Measurements from ENCODE around the gene EIF2B4. TPM values are rescaled to one million over a fixed set of nuclear protein-coding genes. Genes with fewer than 3 reads are reported as not detected.
"Not testable (repeated sequence)": the region's sequence is repeated elsewhere in the genome, so short reads cannot be mapped to it uniquely, and the experiment has no call there.

EIF2B4 gene
- total RNA-seq, 2 donors from 2014 or later: 46.9 to 51.8 TPM

DNA sequence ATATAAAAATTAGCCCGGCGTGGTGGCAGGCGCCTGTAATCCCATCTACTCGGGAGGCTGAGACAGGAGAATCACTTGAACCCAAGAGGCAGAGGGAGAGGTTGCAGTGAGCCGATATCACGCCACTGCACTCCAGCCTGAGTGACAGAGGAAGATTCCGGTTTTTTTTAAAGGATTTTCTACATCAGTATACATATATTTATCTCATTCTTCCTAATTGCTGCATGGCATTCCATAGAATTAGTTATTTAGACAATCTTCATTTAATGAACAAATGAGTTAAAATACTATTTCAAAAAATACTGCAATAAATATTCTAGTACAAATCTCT, 15.6 kb downstream of the EIF2B4 start:
- no peak overlapping the region for H3K27ac ChIP-seq
- 96% methylated on average over 7 of the region's 7 CpGs for WGBS
- DNase-seq (ENCODE audit: low spot score): no peak
- TF ChIP-seq POLR2A (IDR thresholded peaks at IDR 0.05): no peak
- TF ChIP-seq POLR2AphosphoS5 (IDR thresholded peaks at IDR 0.05): no peak
- no peak for TF ChIP-seq CTCF (IDR thresholded peaks at IDR 0.05)
- intact Hi-C loops (cut with DNase I): no loop called here
- H3K36me3 ChIP-seq: no peaks in the 10 kb centered on the region
- H3K4me1 ChIP-seq (replicated peaks): peaks cover 4% of the 10 kb centered on the region
- H3K9me3 ChIP-seq: no peaks in the 10 kb centered on the region
- H3K4me3 ChIP-seq: no peak overlapping the region
- H3K27me3 ChIP-seq (replicated peaks; ENCODE audit: insufficient read depth): no peaks in the 10 kb centered on the region

DNA sequence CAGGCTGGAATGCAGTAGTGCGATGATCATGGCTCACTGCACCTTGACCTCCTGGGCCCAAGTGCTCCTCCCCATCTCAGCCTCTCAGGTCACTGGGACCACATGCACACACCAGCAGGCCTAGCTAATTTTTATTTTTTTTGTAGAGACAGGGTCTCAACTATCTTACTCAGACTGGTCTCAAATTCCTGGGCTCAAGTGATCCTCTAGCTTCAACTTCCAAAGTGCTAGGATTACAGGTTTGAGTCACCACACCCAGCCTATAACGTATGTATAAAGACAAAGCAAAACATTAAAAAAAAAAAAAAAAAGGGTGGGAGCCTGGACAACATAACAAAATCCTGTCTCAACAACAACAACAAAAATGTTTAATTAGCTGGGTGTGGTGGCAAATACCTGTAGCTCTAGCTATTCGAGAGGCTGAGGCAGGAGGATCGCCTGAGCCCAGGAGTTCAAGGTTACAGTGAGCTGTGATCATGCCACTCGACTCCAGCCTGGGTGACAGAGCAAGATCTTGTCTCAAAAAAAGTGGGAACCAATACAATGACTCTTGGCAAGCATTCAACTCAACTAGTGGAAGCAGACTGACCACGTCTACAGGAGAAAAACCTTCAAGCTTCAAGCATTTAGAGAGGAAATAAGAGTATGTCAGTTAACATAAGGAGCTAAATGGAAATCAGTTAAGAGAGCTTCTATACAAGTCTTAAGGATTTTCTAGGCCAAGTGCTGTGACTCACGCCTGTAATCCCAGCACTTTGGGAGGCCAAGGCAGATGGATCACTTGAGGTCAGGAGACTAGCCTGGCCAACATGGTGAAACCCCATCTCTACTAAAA, 16.2 kb downstream of the EIF2B4 start:
- Histone ChIP-seq H3K4me3 (no peak overlapping the region), H3K9me3 (no peaks in the 10 kb centered on the region), H3K27ac (no peak overlapping the region), H3K4me1 (replicated peaks) (peaks cover 4% of the 10 kb centered on the region), H3K27me3 (replicated peaks; ENCODE audit: insufficient read depth) (no peaks in the 10 kb centered on the region), H3K36me3 (no peaks in the 10 kb centered on the region)
- TF ChIP-seq POLR2AphosphoS5 (IDR thresholded peaks at IDR 0.05) (no peak), CTCF (IDR thresholded peaks at IDR 0.05) (no peak), POLR2A (IDR thresholded peaks at IDR 0.05) (no peak)
- DNase-seq (ENCODE audit: low spot score): no peak
- WGBS: 70% methylated on average over 7 of the region's 7 CpGs
- intact Hi-C loops (cut with DNase I): no loop called here

- H3K4me3 ChIP-seq; H3K36me3 ChIP-seq; H3K27me3 ChIP-seq (replicated peaks; ENCODE audit: insufficient read depth); intact Hi-C loops (cut with DNase I); H3K27ac ChIP-seq; DNase-seq (ENCODE audit: low spot score); H3K4me1 ChIP-seq (replicated peaks); H3K9me3 ChIP-seq: not testable (repeated sequence)
- 94% methylated on average over 5 of the region's 5 CpGs for WGBS
These were observed 16.8 kb downstream of the EIF2B4 start for GRCh38 chr2:27353386-27353761.

DNA sequence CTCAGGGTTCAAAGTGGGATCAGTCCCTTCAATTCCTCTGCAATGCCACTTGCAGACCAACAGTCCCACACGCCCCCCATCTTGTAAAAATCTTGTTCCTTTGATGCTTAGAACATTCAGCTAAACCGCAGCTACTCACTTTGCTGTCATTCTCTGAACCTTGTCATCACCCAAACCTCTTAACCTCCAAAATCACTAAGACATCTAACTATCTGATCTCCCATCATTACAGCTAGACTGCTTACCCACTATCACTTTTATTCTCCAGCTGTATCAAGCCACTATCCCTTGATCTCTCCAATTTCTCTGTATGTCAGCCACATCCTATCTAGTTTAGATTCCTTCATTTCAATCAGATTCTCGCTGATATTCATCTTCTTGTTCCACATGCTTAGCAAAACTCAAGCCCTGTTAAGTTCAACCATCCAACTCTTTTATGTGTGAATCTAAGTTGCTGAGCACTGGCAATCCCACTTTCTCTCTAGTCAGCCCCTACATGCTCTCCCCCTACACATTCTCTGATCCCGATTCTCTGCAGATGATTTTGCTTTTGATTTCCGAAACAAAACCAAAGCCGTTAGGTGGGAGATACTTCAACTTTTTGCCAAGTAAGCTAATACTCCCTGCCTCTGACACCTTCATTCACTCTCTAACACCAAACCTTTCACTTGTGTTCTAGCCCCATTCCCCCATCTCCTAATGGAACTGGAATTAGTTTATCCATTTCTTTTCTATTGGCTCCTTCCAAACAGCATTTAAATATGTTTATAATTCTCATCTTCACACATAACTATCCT, 18.1 kb downstream of the EIF2B4 start:
- WGBS: 78% methylated on average over 6 of the region's 6 CpGs
- no peak for TF ChIP-seq POLR2AphosphoS5 (IDR thresholded peaks at IDR 0.05)
- TF ChIP-seq POLR2A (IDR thresholded peaks at IDR 0.05): no peak
- TF ChIP-seq CTCF (IDR thresholded peaks at IDR 0.05): no peak
- H3K4me1 ChIP-seq (replicated peaks): peaks cover 4% of the 10 kb centered on the region

DNA sequence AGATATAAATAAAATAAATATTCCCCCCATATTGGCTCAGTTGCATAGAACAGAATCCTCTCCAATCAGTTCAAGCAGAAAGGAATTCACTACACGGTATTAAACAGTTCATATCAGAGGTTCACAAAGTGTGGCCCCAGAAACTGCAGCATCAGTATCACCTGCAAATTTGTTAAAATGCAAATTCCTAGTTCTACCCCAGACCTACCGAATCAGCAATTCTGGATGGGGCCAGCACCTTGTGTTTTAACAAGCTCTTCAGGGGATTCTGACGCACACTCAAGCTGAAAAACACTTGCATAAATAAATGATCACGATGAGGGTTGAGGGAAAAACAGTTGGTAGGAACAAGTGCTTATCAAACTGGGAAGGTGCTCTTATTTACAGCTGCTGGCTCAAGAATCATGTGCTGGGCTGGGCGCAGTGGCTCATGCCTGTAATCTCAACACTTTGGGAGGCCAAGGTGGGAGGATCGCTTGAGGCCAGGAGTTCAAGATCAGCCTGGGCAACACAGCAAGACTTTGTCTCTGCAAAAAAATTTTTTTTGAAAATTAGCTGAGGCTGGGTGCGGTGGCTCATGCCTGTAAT, 19.9 kb downstream of the EIF2B4 start:
- intact Hi-C loops (cut with DNase I): no loop called here

More for the DNA sequence above, 18.1 kb downstream of the EIF2B4 start:
- DNase-seq (ENCODE audit: low spot score): no peak
- no peak overlapping the region for H3K27ac ChIP-seq
- no peaks in the 10 kb centered on the region for H3K36me3 ChIP-seq
- intact Hi-C loops (cut with DNase I): no loop called here
- no peaks in the 10 kb centered on the region for H3K27me3 ChIP-seq (replicated peaks; ENCODE audit: insufficient read depth)
- H3K9me3 ChIP-seq: no peaks in the 10 kb centered on the region
- H3K4me3 ChIP-seq: no peak overlapping the region

More for the DNA sequence above, 19.9 kb downstream of the EIF2B4 start:
- H3K4me3 ChIP-seq: no peak overlapping the region
- DNase-seq (ENCODE audit: low spot score): no peak
- peaks cover 4% of the 10 kb centered on the region for H3K4me1 ChIP-seq (replicated peaks)
- H3K36me3 ChIP-seq: no peaks in the 10 kb centered on the region
- WGBS: 88% methylated on average over 7 of the region's 7 CpGs
- no peaks in the 10 kb centered on the region for H3K9me3 ChIP-seq
- H3K27me3 ChIP-seq (replicated peaks; ENCODE audit: insufficient read depth): no peaks in the 10 kb centered on the region
- TF ChIP-seq POLR2AphosphoS5 (IDR thresholded peaks at IDR 0.05) (no peak), CTCF (IDR thresholded peaks at IDR 0.05) (no peak), POLR2A (IDR thresholded peaks at IDR 0.05) (no peak)
- H3K27ac ChIP-seq: no peak overlapping the region
